HTERT RPE-1 (cell line): ENCODE measurements around the gene RBBP8.

Experiments
- in situ Hi-C: fragments of 300-500 bp; cut with MboI; formaldehyde crosslinking; loops from 4 replicates; pipeline ENCODE4 v1.14.3; 2020; ENCODE audit warnings: low sequenced_read_pairs

The RBBP8 gene

DNA sequence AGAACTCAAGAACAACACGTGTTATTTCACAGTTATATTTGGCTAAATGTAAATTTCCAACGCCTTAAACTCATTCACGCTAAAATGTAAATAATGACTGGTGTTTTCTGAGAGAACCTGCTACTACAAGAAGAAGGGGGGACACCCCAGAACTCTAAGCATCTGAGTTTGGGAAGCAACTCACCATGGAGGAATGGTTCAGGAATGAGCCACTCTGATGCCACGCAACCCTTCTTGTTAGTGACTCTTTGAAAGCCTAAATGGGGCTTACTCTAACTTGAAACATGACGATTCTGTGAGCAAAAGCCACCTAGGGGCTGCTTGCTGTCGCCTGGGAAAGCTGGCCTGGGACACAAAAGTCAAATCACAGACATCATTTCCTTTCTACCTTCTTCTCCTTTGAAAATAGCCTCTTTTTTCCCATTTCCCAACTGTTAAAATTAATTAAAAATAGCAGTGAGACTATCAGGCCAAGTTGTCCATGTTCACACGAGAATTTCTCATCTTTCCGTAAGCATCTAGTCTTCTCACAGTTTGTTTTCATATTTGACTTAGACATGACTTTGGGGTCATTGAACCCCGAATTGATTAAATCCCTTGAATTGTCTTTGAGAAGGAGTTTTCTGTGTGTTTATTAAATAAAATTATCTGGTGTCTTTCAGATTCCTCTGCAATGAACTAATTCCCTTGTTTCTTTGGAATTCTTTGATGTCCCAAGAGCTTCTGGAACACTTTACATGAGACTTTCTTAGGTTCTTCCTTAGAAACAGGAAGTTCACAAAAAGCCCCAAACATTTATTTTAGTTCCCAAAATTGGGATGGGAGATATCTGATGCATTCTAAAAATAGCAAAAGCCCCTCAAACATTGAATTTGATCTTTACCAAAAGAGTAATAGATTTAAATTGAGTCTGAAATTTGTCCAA lies 126.7 kb downstream of the RBBP8 start:
- in situ Hi-C loops = no loop called here

DNA sequence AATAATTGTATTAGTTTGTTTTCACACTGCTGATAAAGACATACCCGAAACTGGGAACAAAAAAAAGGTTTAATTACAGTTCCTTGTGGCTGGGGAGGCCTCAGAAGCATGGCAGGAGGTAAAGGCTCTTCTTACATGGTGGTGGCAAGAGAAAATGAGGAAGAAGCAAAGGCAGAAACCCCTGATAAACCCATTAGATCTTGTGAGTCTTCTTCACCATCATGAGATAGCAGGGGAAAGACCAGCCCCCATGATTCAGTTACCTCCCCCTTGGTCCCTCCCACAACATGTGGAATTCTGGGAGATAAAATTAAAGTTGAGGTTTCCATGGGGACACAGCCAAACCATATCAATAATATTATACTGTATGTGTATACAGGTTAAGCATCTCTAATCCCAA lies 128.9 kb downstream of the RBBP8 start:
- in situ Hi-C loops = no loop called here

DNA sequence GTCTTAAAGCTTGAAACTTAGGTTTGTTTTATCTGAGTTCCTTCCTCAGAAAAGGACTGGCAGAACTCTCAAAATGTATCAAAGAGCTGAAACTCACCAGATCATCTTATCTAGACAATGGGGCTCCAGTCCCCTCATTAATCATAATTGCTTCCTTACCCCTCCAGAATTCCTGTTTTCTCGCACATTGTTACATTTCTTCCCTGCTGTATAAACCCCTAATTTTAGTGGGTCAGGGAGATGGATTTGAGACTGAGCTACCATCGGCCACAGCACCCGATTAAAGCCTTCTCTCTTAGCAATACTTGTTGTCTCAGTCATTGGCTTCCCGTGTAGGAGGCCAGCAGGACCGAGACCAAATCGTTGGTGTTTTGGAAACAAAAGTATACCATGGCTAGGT lies 130.4 kb downstream of the RBBP8 start:
- in situ Hi-C loops = no loop called here

DNA sequence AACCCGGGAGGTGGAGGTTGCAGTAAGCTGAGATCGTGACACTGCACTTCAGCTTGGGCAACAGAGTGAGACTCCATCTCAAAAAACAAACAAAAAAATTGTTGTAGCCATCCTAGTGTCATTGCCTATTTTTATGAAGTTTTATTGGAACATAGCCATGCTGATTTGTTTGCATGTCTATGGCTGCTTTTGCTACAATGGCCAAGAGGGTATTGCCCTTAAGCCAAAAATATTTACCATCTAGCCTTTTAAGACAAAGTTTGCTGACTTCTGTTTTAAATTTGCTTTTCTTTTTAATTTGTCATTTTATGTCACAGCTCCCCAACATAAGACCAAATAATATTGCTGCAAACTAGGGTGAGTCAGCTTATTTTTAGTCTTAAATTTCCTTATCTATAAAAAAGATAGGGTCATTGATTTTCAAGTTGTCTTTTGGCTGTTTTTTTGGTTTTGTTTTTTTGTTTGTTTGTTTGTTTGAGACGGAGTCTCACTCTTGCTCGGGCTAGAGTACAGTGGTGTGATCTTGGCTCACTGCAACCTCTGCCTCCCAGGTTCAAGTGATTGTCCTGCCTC lies 132.2 kb downstream of the RBBP8 start:
- in situ Hi-C loops = no loop called here

DNA sequence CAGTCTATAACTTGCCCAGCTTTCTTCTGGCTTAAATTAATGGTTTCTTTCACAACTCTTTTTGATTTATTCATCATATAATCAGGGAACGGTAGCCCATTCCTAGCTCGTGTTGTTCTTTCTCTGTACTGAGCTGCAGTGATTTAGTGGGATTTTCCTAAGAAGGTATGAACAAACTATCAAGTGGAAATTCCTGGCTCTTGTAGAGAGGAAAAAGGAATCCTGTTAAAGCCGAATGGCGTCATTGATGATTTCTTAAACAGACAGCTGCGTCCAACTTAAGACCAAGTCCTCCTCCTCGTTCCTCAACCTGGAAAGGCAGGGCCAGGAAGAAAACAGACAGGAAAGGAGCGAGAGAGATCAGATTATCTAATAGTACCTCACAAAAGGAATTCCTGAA lies 132.9 kb downstream of the RBBP8 start:
- in situ Hi-C loops = no loop called here

DNA sequence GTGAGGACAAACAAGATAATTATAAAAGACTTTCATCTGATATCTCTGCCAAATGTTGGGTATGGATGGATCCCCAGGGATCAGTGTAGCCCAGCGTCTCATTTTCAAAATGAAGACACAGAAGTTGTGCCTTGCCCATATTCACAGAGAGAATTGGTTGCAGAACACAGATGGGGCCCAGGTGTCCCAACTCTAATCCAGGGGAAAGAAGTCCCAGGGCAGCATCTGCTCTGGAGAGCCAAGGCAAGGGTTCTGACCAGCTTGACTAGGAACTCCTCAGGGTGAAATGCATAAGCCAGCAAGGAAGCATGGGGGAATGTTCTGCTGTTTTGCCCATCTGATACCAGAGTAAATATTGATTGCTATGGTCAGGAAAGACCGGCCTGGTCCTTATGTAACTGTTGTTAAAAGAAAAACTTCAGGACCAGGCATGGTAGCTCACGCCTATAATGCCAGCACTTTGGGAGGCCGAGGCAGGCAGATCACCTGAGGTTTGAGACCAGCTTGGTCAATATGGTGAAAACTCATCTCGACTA lies 133.4 kb downstream of the RBBP8 start:
- in situ Hi-C loops = no loop called here

DNA sequence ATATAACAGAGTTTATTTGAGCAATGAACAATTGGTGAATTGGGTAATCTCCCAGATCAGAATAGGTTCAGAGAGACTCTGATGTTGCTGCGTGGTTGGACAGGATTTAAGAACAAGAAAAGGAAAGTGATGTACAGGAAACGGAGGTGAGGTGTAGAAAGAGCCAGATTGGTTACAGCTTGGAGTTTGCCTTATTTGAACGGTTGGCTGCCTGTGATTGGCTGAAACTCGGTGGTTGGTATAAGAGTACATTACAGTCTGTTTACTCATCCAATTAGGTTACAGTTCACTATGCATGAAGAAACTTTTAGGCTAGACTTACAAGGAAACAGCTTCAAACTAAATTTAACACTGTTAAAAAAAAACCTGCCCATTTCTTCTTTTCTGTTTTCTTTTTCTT lies 134.1 kb downstream of the RBBP8 start:
- in situ Hi-C loops = no loop called here

DNA sequence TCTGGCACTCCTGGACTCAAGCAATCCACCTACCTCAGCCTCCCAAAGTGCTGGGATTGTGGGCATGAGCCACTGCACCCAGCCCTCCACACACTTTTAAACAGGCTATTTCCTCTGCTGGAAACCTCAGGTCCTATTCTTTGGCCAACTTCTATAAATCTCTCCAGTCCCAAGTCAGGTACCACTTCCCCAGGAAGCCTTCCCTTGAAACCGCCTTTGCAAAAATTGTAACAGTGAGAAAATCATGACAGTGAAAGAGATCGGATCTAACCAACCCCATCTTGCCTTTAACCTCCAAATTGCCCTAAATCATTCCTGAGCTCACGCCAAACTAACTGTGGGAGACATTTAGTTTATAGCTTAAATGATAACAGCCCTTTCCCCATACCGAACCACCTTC lies 134.9 kb downstream of the RBBP8 start:
- in situ Hi-C loops = no loop called here

DNA sequence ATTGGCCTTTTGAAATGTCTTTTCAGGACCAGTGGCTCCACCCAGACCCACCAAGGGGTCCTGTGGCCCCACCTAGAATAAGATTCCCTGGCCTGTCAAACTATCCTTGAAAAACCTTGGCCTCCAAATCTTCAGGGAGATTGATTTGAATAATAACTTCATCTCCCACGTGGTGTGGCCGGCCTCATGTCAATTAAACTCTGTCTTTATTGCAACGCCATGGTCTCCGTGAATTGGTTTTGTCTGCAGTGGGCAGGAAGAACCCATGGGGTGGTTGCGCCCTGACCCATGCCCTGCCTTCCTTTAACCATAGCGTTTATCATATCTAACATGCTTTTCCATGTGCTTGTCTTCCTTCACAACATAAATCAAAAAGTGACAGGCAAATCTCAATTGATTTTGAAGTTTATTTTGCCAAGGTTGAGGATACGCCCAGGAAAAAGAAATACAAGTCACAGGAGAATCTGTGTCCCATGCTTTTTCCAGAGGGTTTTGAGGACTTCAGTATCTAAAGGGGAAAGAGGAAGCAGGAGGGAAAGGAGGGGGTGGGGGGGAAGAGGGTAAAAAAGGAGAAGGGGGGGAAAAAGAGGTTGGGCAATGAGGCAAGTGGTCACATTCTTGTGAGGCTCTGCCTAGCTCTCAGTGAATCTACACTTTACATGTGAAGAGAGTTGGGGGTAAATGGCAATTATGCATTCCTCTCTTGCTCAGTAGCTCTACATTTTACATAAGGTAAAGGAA lies 135.6 kb downstream of the RBBP8 start:
- in situ Hi-C loops = no loop called here

DNA sequence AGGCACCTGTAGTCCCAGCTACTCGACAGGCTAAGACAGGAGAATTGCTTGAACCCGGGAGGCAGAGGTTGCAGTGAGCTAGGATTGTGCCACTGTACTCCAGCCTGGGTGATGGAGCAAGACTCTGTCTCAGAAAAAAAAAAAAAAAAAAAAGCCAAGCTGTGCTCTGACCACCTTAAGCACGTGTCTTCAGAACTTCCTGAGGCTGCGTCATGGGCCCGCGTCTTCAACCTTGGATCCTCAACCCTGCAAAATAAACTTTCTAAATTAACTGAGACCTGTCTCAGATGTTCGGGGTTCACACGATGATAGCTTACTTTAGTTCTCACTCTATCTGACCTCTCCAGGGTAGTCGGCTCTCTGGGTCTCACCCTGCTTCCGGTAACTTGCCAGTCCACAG lies 136.4 kb downstream of the RBBP8 start:
- in situ Hi-C loops = no loop called here

DNA sequence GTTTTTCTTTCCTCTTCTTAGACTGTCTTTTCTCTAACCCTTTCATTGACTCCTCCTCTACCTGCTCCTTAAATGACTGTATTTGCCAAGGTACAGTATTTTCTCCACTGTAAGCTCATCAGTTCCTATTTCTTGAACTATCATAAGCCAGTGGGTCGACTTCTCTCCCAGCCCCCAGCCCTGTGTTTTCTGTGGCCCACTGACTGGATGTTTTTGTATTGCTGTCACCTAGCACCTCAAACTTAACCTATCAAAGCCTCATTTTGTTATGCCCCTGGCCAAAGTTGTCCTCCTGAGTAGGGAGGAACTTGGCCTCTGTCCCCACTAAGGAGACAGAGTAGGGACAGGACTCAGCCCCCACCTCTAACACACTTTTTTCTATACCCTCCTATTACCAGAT lies 136.8 kb downstream of the RBBP8 start:
- in situ Hi-C loops = no loop called here

DNA sequence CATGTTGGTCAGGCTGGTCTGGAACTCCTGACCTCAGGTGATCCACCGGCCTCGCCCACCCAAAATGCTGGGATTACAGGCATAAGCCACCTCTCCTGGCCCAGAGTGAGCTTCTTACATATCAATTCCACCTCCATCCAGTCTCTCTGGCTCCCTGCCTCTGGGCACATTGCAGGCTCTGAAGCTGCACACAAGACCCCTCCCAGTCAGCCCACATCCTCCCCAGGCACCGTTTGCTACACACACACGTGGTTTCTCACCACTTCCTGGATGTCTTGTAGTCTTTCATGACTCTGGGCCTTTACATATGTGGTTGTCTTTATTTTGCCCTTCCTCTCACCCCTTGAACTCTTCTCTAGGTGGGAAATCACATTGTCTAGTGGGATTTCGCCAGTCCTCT lies 138.2 kb downstream of the RBBP8 start:
- in situ Hi-C loops = no loop called here

DNA sequence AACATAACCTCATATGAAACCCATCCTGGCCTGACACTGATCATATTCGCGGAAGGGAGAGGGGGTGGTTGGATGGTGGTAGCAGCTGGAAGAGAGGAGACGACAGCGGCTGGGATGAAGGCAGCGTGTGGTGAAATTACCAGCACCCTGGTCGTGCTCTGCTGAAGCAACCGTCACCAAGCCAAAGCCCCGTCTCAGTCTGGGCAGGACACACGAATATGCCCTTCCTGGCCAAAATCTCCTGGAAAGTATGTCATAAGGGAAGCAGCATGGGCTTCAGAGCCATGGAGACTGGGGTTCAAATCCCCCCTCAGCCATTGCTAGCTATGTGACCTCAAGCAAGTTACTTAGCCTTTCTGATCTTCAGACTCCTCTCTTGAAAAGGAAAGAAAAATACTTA lies 139.0 kb downstream of the RBBP8 start:
- in situ Hi-C loops = no loop called here

DNA sequence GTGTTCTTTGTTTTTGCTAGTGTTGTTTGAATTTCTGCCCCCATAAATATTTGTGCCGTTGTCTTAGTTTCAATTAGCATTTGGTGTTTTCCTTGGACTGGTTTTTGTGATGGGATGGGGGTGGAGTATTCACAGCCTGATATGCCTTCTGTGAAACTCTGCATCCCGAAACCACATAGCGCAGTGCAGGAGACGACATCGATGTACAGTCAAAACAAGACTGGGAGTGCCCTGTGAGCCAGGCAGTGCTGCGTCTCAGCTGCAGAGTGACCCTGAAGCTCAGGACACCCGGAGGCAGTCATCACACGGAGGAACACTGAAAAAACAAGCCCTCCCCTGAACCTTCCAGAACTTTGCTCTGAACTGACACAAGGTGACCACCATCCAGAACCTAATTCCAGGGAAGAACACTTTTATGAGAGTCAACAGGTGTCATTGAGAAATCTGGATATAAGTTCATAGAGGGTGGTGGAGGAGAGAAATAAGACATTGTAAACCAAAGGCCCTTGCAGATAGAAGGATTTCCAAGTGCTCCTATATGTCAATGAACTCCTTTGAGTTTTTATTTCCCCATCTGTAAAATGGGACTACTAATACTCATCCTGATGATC lies 141.0 kb downstream of the RBBP8 start:
- in situ Hi-C loops = no loop called here
